SK-N-SH treated with all-trans-retinoic acid at 6 μM for 48 hours (cell line): ENCODE data around the gene OSBPL5.

Experiments
- CSDC2 ChIP-seq: fragments of 250-450 bp; sonication (Bioruptor Pico); IDR thresholded peaks from 2 replicates; pipeline ENCODE4 v1.5.0; 2020; ENCODE audit warnings: mild to moderate bottlenecking, moderate library complexity
- OSR1 ChIP-seq: fragments of 250-450 bp; sonication (Bioruptor Pico); IDR thresholded peaks from 2 replicates; pipeline ENCODE4 v1.8.0; 2022; ENCODE audit warnings: moderate library complexity, mild to moderate bottlenecking, inconsistent platforms
- PPARA ChIP-seq: fragments of 250-450 bp; sonication (Bioruptor Pico); IDR thresholded peaks from 2 replicates; pipeline ENCODE4 v1.5.0; 2020; ENCODE audit warnings: mild to moderate bottlenecking, borderline replicate concordance
- RARB ChIP-seq: fragments of 250-450 bp; sonication (Bioruptor Pico); IDR thresholded peaks from 2 replicates; pipeline ENCODE4 v1.8.0; 2021; ENCODE audit warnings: mild to moderate bottlenecking, moderate library complexity
- SNAI2 ChIP-seq: fragments of 250-450 bp; sonication (Bioruptor Pico); IDR thresholded peaks from 2 replicates; pipeline ENCODE4 v1.5.0; 2020; ENCODE audit warnings: mild to moderate bottlenecking, moderate library complexity
- ZC3H10 ChIP-seq: fragments of 250-450 bp; sonication (Bioruptor Pico); IDR thresholded peaks from 2 replicates; pipeline ENCODE4 v1.5.1; 2021; ENCODE audit warnings: mild to moderate bottlenecking, moderate library complexity
- ZFP3 ChIP-seq: fragments of 250-450 bp; sonication (Bioruptor Pico); IDR thresholded peaks from 2 replicates; pipeline ENCODE4 v1.5.0; 2020; ENCODE audit warnings: mild to moderate bottlenecking, moderate library complexity
- TF ChIP-seq, protein P1 (sequence below): fragments of 250-450 bp; sonication (Bioruptor Pico); IDR thresholded peaks from 2 replicates; pipeline ENCODE4 v1.5.1; 2021; ENCODE audit warnings: mild to moderate bottlenecking, moderate library complexity

DNA sequence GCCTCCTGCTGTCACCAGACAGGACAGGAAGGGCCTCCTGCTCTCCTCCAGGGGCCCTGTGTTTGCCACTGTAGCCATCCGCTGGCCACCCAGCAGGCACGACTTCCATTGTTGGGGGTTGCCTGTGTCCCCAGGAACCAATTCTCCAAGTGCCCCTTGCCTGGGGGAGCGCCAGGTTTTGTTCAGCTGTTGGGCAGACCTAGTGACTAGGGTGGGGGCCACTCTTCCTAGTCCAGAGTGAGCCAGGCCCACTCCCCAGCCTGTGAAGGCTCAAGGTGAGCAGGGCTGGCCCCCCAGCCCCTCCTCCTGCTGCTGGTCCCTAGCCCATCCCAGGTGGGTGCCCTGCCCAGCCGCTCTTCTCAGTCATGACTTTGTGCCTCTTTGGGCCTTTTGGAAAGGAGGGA is 30.9 kb downstream of the OSBPL5 start:
- TF ChIP-seq RARB (CRISPR knock-in tag) (no peak), OSR1 (CRISPR knock-in tag) (no peak), PPARA (CRISPR knock-in tag) (no peak), ZFP3 (CRISPR knock-in tag) (no peak), SNAI2 (CRISPR knock-in tag) (no peak), CSDC2 (CRISPR knock-in tag) (no peak), ZC3H10 (CRISPR knock-in tag) (no peak)
- TF ChIP-seq, protein P1, sequence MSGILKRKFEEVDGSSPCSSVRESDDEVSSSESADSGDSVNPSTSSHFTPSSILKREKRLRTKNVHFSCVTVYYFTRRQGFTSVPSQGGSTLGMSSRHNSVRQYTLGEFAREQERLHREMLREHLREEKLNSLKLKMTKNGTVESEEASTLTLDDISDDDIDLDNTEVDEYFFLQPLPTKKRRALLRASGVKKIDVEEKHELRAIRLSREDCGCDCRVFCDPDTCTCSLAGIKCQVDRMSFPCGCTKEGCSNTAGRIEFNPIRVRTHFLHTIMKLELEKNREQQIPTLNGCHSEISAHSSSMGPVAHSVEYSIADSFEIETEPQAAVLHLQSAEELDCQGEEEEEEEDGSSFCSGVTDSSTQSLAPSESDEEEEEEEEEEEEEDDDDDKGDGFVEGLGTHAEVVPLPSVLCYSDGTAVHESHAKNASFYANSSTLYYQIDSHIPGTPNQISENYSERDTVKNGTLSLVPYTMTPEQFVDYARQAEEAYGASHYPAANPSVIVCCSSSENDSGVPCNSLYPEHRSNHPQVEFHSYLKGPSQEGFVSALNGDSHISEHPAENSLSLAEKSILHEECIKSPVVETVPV (CRISPR knock-in tag), result no peak
